Measurements from ENCODE around the gene FLOT2.
"Not testable (repeated sequence)": the region's sequence is repeated elsewhere in the genome, so short reads cannot be mapped to it uniquely, and the experiment has no call there.

Gene FLOT2

DNA sequence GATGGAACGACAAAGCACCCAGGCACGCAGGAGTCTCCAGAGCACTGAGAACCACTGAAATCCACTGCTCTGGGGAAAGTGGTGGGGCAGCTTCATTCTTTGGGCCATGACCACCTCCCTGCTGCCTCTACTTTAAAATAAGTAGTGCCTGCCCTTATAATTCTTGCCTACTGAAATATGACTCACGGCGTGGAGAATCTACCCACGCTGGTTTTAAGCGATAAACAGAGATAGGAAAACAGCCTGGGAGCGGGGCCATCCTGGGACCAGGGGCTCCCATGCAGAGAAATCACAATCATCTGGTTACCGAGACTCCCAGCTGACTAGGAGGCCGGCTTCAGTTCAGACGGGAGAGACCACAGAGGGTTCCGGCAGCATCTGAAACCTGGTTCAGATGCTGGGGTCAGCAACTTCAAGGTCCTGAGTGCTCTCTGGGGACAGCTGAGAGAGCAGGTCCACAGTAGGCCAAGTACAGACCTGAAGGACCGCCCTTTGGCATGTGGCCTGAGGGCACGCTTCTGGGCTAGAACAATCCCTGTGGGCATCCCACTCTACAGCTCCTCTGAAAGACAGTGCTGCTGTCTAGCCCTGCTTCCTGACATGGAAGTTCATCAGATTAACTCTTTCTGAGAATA lies 14.0 kb upstream of the FLOT2 start:
- Histone ChIP-seq H3K9ac (ENCODE audit: insufficient read length) (no peak overlapping the region), H3K9me3 (ENCODE audit: low read depth, low read length) (no peaks in the 10 kb centered on the region), H3K4me3 (no peak overlapping the region), H3K36me3 (ENCODE audit: insufficient read depth, low read length) (peaks cover 94% of the 10 kb centered on the region), H3K27ac (no peak overlapping the region)
- no peak for DNase-seq (ENCODE audit: low read depth, low spot score)
- TF ChIP-seq POLR2AphosphoS5 (IDR thresholded peaks at IDR 0.05; ENCODE audit: borderline replicate concordance, low read depth, low read length), result no peak
- no peak for TF ChIP-seq EZH2 (IDR thresholded peaks at IDR 0.05)
- TF ChIP-seq FOXP2 (optimal IDR thresholded peaks at IDR 0.05; ENCODE audit: control extremely low read depth, extremely low read length, insufficient read depth), result no peak

GRCh38 chr17:28910534-28910933 lies 13.0 kb upstream of the FLOT2 start:
- TF ChIP-seq EZH2 (IDR thresholded peaks at IDR 0.05), result no peak
- no peak for TF ChIP-seq FOXP2 (optimal IDR thresholded peaks at IDR 0.05; ENCODE audit: control extremely low read depth, extremely low read length, insufficient read depth)
- TF ChIP-seq POLR2AphosphoS5 (IDR thresholded peaks at IDR 0.05; ENCODE audit: borderline replicate concordance, low read depth, low read length), result no peak
- Histone ChIP-seq H3K4me3 (no peak overlapping the region), H3K27ac (no peak overlapping the region), H3K9me3 (ENCODE audit: low read depth, low read length) (no peaks in the 10 kb centered on the region), H3K9ac (ENCODE audit: insufficient read length) (no peak overlapping the region), H3K36me3 (ENCODE audit: insufficient read depth, low read length) (peaks cover 93% of the 10 kb centered on the region)
- no peak for DNase-seq (ENCODE audit: low read depth, low spot score)

DNA sequence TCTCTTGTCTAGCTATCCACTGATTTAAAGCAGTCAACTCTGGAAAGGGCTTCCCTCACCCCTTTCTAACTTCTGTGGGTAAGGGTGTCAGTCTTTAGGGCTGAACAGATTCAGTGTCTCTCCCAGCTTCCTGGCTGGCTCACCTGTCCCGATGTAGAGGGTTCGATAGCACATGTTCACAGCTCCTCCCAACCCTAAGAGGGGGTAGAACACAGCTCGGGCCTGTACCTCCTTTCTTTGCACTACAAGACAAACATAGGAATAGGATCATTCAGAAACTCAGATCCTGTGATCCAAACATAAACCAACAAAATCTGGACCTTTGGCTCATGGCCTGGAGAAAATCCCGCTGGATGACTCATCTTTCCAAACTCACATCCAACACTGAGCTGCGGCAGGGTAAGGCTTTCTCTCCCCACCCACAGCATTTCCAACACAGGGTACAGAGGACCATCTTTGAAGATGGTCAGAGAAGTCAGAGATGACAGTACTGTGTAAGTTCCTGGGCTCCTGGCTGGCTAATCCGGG lies 11.2 kb upstream of the FLOT2 start:
- no peak for DNase-seq (ENCODE audit: low read depth, low spot score)
- Histone ChIP-seq H3K9ac (ENCODE audit: insufficient read length) (no peak overlapping the region), H3K27ac (no peak overlapping the region), H3K36me3 (ENCODE audit: insufficient read depth, low read length) (peaks cover 77% of the 10 kb centered on the region), H3K4me3 (no peak overlapping the region), H3K9me3 (ENCODE audit: low read depth, low read length) (no peaks in the 10 kb centered on the region)
- TF ChIP-seq EZH2 (IDR thresholded peaks at IDR 0.05) (no peak), POLR2AphosphoS5 (IDR thresholded peaks at IDR 0.05; ENCODE audit: borderline replicate concordance, low read depth, low read length) (no peak), FOXP2 (optimal IDR thresholded peaks at IDR 0.05; ENCODE audit: control extremely low read depth, extremely low read length, insufficient read depth) (no peak)

DNA sequence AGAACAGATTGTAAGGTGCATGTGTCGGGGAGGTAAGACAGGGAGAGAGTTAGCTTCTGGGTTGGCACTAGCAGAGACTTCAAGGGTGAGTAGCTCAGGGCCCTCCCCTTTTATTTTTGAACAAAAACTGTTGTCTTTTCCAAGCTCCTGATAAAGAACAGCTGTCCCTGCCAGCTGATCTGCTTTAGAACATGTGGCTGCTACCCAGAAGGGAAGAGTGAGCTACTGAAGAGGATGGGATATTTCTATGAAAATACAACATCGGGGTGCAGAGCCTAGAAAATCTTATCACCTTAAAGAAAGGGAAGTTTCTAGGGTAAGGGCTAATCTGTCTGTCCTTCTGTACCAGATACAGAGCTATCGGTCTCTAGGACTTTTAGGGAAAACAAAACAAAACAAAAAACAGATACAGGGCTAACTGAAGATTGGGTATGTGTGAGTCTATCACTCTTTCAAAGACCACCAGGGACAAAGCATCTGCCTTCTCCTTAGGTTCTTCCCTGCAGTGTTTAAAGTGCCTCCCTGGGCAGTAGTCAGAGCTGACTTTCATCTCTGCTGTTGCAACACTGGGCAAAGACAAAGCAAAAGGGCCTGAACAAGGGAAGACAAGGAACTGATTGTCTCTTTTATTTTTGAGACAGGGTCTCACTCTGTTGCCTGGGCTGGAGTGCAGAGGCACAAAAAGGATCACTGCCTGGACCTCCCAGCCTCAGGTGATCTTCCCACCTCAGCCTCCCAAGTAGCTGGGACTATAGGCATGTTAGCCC lies 10.4 kb upstream of the FLOT2 start:
- DNase-seq (ENCODE audit: low read depth, low spot score), result no peak
- H3K27ac ChIP-seq, result peak overlapping the region; percentile 54
- peaks cover 69% of the 10 kb centered on the region for H3K36me3 ChIP-seq (ENCODE audit: insufficient read depth, low read length)
- no peak overlapping the region for H3K4me3 ChIP-seq
- TF ChIP-seq POLR2AphosphoS5 (IDR thresholded peaks at IDR 0.05; ENCODE audit: borderline replicate concordance, low read depth, low read length) (no peak), EZH2 (IDR thresholded peaks at IDR 0.05) (no peak), FOXP2 (optimal IDR thresholded peaks at IDR 0.05; ENCODE audit: control extremely low read depth, extremely low read length, insufficient read depth) (no peak)
- no peak overlapping the region for H3K9ac ChIP-seq (ENCODE audit: insufficient read length)
- H3K9me3 ChIP-seq (ENCODE audit: low read depth, low read length), result no peaks in the 10 kb centered on the region

GRCh38 chr17:28906706-28907438 lies 9.3 kb upstream of the FLOT2 start:
- no peak overlapping the region for H3K4me3 ChIP-seq
- TF ChIP-seq FOXP2 (optimal IDR thresholded peaks at IDR 0.05; ENCODE audit: control extremely low read depth, extremely low read length, insufficient read depth) (no peak), EZH2 (IDR thresholded peaks at IDR 0.05) (no peak), POLR2AphosphoS5 (IDR thresholded peaks at IDR 0.05; ENCODE audit: borderline replicate concordance, low read depth, low read length) (no peak; the same call in 1 of the 2 replicates)
- peaks cover 58% of the 10 kb centered on the region for H3K36me3 ChIP-seq (ENCODE audit: insufficient read depth, low read length)
- H3K9ac ChIP-seq (ENCODE audit: insufficient read length), result no peak overlapping the region
- no peaks in the 10 kb centered on the region for H3K9me3 ChIP-seq (ENCODE audit: low read depth, low read length)
- DNase-seq (ENCODE audit: low read depth, low spot score), result no peak
- H3K27ac ChIP-seq, result no peak overlapping the region

DNA sequence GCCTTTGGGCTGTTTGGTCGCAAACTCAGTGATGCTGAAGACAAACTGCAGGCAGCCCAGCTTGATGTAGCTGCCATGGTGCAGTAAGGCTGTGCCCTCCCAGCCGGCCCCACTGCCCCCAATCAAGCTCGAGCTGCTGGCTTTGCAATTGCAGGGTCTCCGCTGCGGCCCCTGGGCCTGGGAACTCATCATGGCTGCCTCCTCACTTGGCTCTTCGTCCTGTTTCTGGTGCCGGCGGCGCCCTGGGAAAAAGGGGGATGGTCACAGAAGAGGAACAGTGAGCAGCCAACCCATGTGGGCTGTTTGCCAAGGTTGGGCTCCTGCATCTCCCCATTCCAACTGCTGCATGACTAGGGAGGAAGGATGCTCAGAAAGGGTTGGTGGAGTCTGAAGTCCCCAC lies 8.7 kb upstream of the FLOT2 start:
- no peak overlapping the region for H3K9ac ChIP-seq (ENCODE audit: insufficient read length)
- H3K27ac ChIP-seq, result 0 out of 2 replicates have a peak overlapping the region, but pooled peaks have one; percentile 39
- DNase-seq (ENCODE audit: low read depth, low spot score), result no peak
- no peak for TF ChIP-seq EZH2 (IDR thresholded peaks at IDR 0.05)
- TF ChIP-seq POLR2AphosphoS5 (IDR thresholded peaks at IDR 0.05; ENCODE audit: borderline replicate concordance, low read depth, low read length), result no peak
- no peak for TF ChIP-seq FOXP2 (optimal IDR thresholded peaks at IDR 0.05; ENCODE audit: control extremely low read depth, extremely low read length, insufficient read depth)
- H3K36me3 ChIP-seq (ENCODE audit: insufficient read depth, low read length), result peaks cover 54% of the 10 kb centered on the region
- no peak overlapping the region for H3K4me3 ChIP-seq
- H3K9me3 ChIP-seq (ENCODE audit: low read depth, low read length), result no peaks in the 10 kb centered on the region

GRCh38 chr17:28904800-28905199 lies 7.3 kb upstream of the FLOT2 start:
- no peak overlapping the region for H3K9ac ChIP-seq (ENCODE audit: insufficient read length)
- peak overlapping the region; percentile 30; the same call in 1 of the 2 replicates for H3K27ac ChIP-seq
- no peaks in the 10 kb centered on the region for H3K9me3 ChIP-seq (ENCODE audit: low read depth, low read length)
- no peak overlapping the region for H3K4me3 ChIP-seq
- DNase-seq (ENCODE audit: low read depth, low spot score), result no peak
- TF ChIP-seq FOXP2 (optimal IDR thresholded peaks at IDR 0.05; ENCODE audit: control extremely low read depth, extremely low read length, insufficient read depth) (no peak), POLR2AphosphoS5 (IDR thresholded peaks at IDR 0.05; ENCODE audit: borderline replicate concordance, low read depth, low read length) (no peak), EZH2 (IDR thresholded peaks at IDR 0.05) (no peak)
- H3K36me3 ChIP-seq (ENCODE audit: insufficient read depth, low read length), result peaks cover 48% of the 10 kb centered on the region

- H3K36me3 ChIP-seq (ENCODE audit: insufficient read depth, low read length), result peaks cover 37% of the 10 kb centered on the region
- peak overlapping the region; percentile 96 for H3K4me3 ChIP-seq
- not testable (repeated sequence) for H3K27ac ChIP-seq; H3K9me3 ChIP-seq (ENCODE audit: low read depth, low read length); H3K9ac ChIP-seq (ENCODE audit: insufficient read length); DNase-seq (ENCODE audit: low read depth, low spot score)
Measured at GRCh38 chr17:28903546-28903841, 6.0 kb upstream of the FLOT2 start.
